ENCODE results near the gene MNT.

GRCh38 chr17:2357931-2358434 lies 42.9 kb downstream of the MNT start:
- TF ChIP-seq SMC3 (IDR thresholded peaks at IDR 0.05) (no peak), CTCF (IDR thresholded peaks at IDR 0.05) (no peak), RAD21 (conservative IDR thresholded peaks at IDR 0.05 in 1 of 2, IDR thresholded peaks at IDR 0.05 in 1 of 2) (no peak), MAX (IDR thresholded peaks at IDR 0.05) (no peak), EP300 (IDR thresholded peaks at IDR 0.05) (no peak), TFCP2L1 (CRISPR knock-in tag; IDR thresholded peaks at IDR 0.05) (no peak), PBX3 (IDR thresholded peaks at IDR 0.05) (no peak), REST (IDR thresholded peaks at IDR 0.05) (no peak), POLR2A (IDR thresholded peaks at IDR 0.05; ENCODE audit: low read length) (no peak)
